Stimulated activated naive CD8-positive, alpha-beta T cell treated with anti-CD3 and anti-CD28 coated beads, Interleukin-15, Interleukin-2, amounts not matched to agents 100 ng/mL and 50 ng/mL, for 24 hours (primary cell): Measurements from ENCODE around the gene VAT1L.

Experiments
- H3K27ac Mint-ChIP-seq: one replicate; pipeline ENCODE4 v1.8.0; 2021; ENCODE audit warnings: mild to moderate bottlenecking, mixed read lengths
- H3K27me3 Mint-ChIP-seq: one replicate; pipeline ENCODE4 v1.8.0; 2021; ENCODE audit warnings: mixed read lengths
- H3K36me3 Mint-ChIP-seq: one replicate; pipeline ENCODE4 v1.8.0; 2021; ENCODE audit warnings: low read depth, mixed read lengths
- H3K4me1 Mint-ChIP-seq: one replicate; pipeline ENCODE4 v1.8.0; 2021; ENCODE audit warnings: low read depth, mixed read lengths
- H3K4me3 Mint-ChIP-seq: one replicate; pipeline ENCODE4 v1.8.0; 2021; ENCODE audit warnings: mild to moderate bottlenecking, mixed read lengths
- H3K9me3 Mint-ChIP-seq: one replicate; pipeline ENCODE4 v1.8.0; 2021; ENCODE audit warnings: mixed read lengths

VAT1L gene

GRCh38 chr16:78002915-78003538 is 214.7 kb downstream of the VAT1L start:
- Mint-ChIP-seq H3K4me1 (no peaks in the 10 kb centered on the region), H3K9me3 (no peaks in the 10 kb centered on the region), H3K36me3 (no peaks in the 10 kb centered on the region), H3K27me3 (peaks cover 9% of the 10 kb centered on the region), H3K4me3 (no peak overlapping the region), H3K27ac (no peak overlapping the region)

GRCh38 chr16:78004517-78004916 is 216.2 kb downstream of the VAT1L start:
- Mint-ChIP-seq H3K27ac (no peak overlapping the region), H3K36me3 (no peaks in the 10 kb centered on the region), H3K27me3 (peaks cover 9% of the 10 kb centered on the region), H3K4me3 (no peak overlapping the region), H3K4me1 (no peaks in the 10 kb centered on the region), H3K9me3 (no peaks in the 10 kb centered on the region)

GRCh38 chr16:78005881-78006280 is 217.5 kb downstream of the VAT1L start:
- no peaks in the 10 kb centered on the region for H3K36me3 Mint-ChIP-seq
- no peak overlapping the region for H3K4me3 Mint-ChIP-seq
- no peaks in the 10 kb centered on the region for H3K9me3 Mint-ChIP-seq
- H3K27me3 Mint-ChIP-seq = peaks cover 9% of the 10 kb centered on the region
- H3K27ac Mint-ChIP-seq = no peak overlapping the region
- H3K4me1 Mint-ChIP-seq = no peaks in the 10 kb centered on the region

- H3K27me3 Mint-ChIP-seq = peaks cover 9% of the 10 kb centered on the region
- no peaks in the 10 kb centered on the region for H3K36me3 Mint-ChIP-seq
- no peaks in the 10 kb centered on the region for H3K9me3 Mint-ChIP-seq
- H3K27ac Mint-ChIP-seq = no peak overlapping the region
- H3K4me1 Mint-ChIP-seq = no peaks in the 10 kb centered on the region
- H3K4me3 Mint-ChIP-seq = no peak overlapping the region
Measured at GRCh38 chr16:78007121-78007520, 218.8 kb downstream of the VAT1L start.

- Mint-ChIP-seq H3K4me3 (no peak within 1 kb of the TSS), H3K27me3 (peaks cover 36% of the 10 kb centered on the region), H3K36me3 (no peaks in the 10 kb centered on the region), H3K9me3 (no peaks in the 10 kb centered on the region), H3K27ac (no peak within 1 kb of the TSS), H3K4me1 (no peaks in the 10 kb centered on the region)
Measured at GRCh38 chr16:78022347-78023060, 234.1 kb downstream of the VAT1L start, which contains the start of gene CLEC3A. CLEC3A (plus strand) TSS chr16:78022548; CDS start chr16:78022627, 79 bp downstream.

- peaks cover 35% of the 10 kb centered on the region for H3K27me3 Mint-ChIP-seq
- no peaks in the 10 kb centered on the region for H3K9me3 Mint-ChIP-seq
- H3K36me3 Mint-ChIP-seq = no peaks in the 10 kb centered on the region
- no peak overlapping the region for H3K4me3 Mint-ChIP-seq
- H3K4me1 Mint-ChIP-seq = no peaks in the 10 kb centered on the region
- no peak overlapping the region for H3K27ac Mint-ChIP-seq
Measured at GRCh38 chr16:78024159-78024558, 235.8 kb downstream of the VAT1L start.

- Mint-ChIP-seq H3K4me3 (no peak overlapping the region), H3K4me1 (no peaks in the 10 kb centered on the region), H3K27ac (no peak overlapping the region), H3K27me3 (peaks cover 36% of the 10 kb centered on the region), H3K9me3 (no peaks in the 10 kb centered on the region), H3K36me3 (no peaks in the 10 kb centered on the region)
Measured at GRCh38 chr16:78025631-78026030, 237.3 kb downstream of the VAT1L start.

- no peaks in the 10 kb centered on the region for H3K4me1 Mint-ChIP-seq
- H3K36me3 Mint-ChIP-seq = no peaks in the 10 kb centered on the region
- H3K27ac Mint-ChIP-seq = no peak overlapping the region
- no peaks in the 10 kb centered on the region for H3K9me3 Mint-ChIP-seq
- H3K27me3 Mint-ChIP-seq = peaks cover 28% of the 10 kb centered on the region
- H3K4me3 Mint-ChIP-seq = no peak overlapping the region
Measured at GRCh38 chr16:78028018-78028417, 239.7 kb downstream of the VAT1L start.
